ENCODE results near the gene LGR5. TPM values are rescaled to one million over a fixed set of nuclear protein-coding genes. Genes with fewer than 3 reads are reported as not detected.

The LGR5 gene
- total and polyA plus RNA-seq, 2 of the 8 experiments (the other 6 are each of a cell fraction or from before 2014, with no cell fraction given), result 0.08 to 0.19 TPM

GRCh38 chr12:71417181-71417580 lies 22.4 kb upstream of the LGR5 start:
- Histone ChIP-seq H3K27ac (ENCODE audit: low read depth, low read length) (no peak overlapping the region), H3K79me1 (ENCODE audit: low read depth, low read length) (no peaks in the 10 kb centered on the region), H3K56ac (replicated peaks; ENCODE audit: insufficient read length, low read depth, low read length) (no peak overlapping the region), H3K4me3 (ENCODE audit: extremely low read depth in 1 of 4, insufficient read depth in 2 of 4, low read depth in 3 of 4, low read length in 4 of 4) (no peak overlapping the region), H2BK12ac (ENCODE audit: low read depth, low read length) (no peak overlapping the region), H4K20me1 (replicated peaks in 1 of 2; ENCODE audit: control insufficient read depth in 1 of 2, insufficient read depth in 2 of 2, low read length in 2 of 2) (no peaks in the 10 kb centered on the region), H3K18ac (ENCODE audit: extremely low read depth, low read length) (no peak overlapping the region), H3K14ac (ENCODE audit: insufficient read length) (no peak overlapping the region), H3K4ac (replicated peaks; ENCODE audit: insufficient read length, low read depth, low read length) (no peak overlapping the region), H3K9ac (replicated peaks in 1 of 4; ENCODE audit: extremely low read depth in 1 of 4, low read depth in 3 of 4, low read length in 3 of 4) (no peak overlapping the region), H3K23me2 (ENCODE audit: low read depth, low read length) (no peaks in the 10 kb centered on the region; the same call in 1 of the 2 replicates), H2BK120ac (replicated peaks; ENCODE audit: low read depth, low read length) (no peak overlapping the region), H3K4me1 (replicated peaks in 1 of 4; ENCODE audit: control insufficient read depth in 3 of 4, insufficient read depth in 4 of 4, low read length in 3 of 4) (no peaks in the 10 kb centered on the region), H3K23ac (ENCODE audit: insufficient read length) (no peak overlapping the region), H3K4me2 (ENCODE audit: insufficient read depth in 1 of 2, low read depth in 2 of 2, low read length in 2 of 2) (no peak overlapping the region), H4K91ac (replicated peaks; ENCODE audit: insufficient read length, low read length) (no peak overlapping the region), H2BK5ac (ENCODE audit: low read depth, low read length) (no peak overlapping the region), H3K9me3 (ENCODE audit: insufficient read depth in 2 of 2, low read depth in 1 of 2, low read length in 1 of 2) (no peaks in the 10 kb centered on the region), H3K27me3 (replicated peaks in 1 of 4; ENCODE audit: control insufficient read depth in 3 of 4, extremely low read depth in 1 of 4, insufficient read depth in 3 of 4, low read length in 3 of 4) (no peaks in the 10 kb centered on the region), H4K5ac (ENCODE audit: insufficient read length, low read depth, low read length) (no peak overlapping the region), H3K36me3 (ENCODE audit: control insufficient read depth in 2 of 4, insufficient read depth in 4 of 4, low read length in 3 of 4) (no peaks in the 10 kb centered on the region), H2AFZ (ENCODE audit: low read length) (no peak overlapping the region), H3K79me2 (ENCODE audit: control insufficient read depth in 1 of 2, insufficient read depth in 2 of 2, low read length in 2 of 2) (no peaks in the 10 kb centered on the region), H2BK15ac (ENCODE audit: low read length) (no peak overlapping the region), H4K8ac (ENCODE audit: extremely low read depth, insufficient read depth, low read length) (no peak overlapping the region), H2BK20ac (ENCODE audit: low read length) (no peak overlapping the region), H2AK5ac (ENCODE audit: low read depth, low read length) (no peak overlapping the region)
- DNase-seq (ENCODE audit: low read depth in 1 of 2, low spot score in 2 of 2), result no peak
- no peak for FAIRE-seq
- TF ChIP-seq POLR2A (IDR thresholded peaks at IDR 0.05; ENCODE audit: control extremely low read depth in 1 of 2, low read depth in 2 of 2, low read length in 2 of 2), result no peak
- TF ChIP-seq RBBP5 (IDR thresholded peaks at IDR 0.05; ENCODE audit: borderline replicate concordance, low read depth, low read length), result no peak
- no peak for TF ChIP-seq TBP (IDR thresholded peaks at IDR 0.05; ENCODE audit: low read depth, low read length)
- no peak for TF ChIP-seq NRF1 (IDR thresholded peaks at IDR 0.05; ENCODE audit: low read depth, low read length)
- TF ChIP-seq TAF1 (IDR thresholded peaks at IDR 0.05; ENCODE audit: low read depth, low read length), result no peak
- no peak for TF ChIP-seq HDAC2 (IDR thresholded peaks at IDR 0.05; ENCODE audit: borderline replicate concordance in 1 of 2, low read depth in 2 of 2, low read length in 2 of 2)
- ChIA-PET POLR2A (ENCODE audit: partially characterized antibody) (no interaction called here), CTCF (ENCODE audit: partially characterized antibody) (interaction anchor here (2.0 to 3.7 kb wide), 4 partner anchors 14 to 178 kb away, joined by 4 to 28 read pairs (median 12); no protein-coding TSS in a partner anchor)
- 88% methylated on average over 3 of the region's 3 CpGs; no CpG with 5 or more reads in 1 of the 2 experiments for WGBS, 2 experiments (ENCODE audit: extremely low coverage in 1 of 2, insufficient coverage in 1 of 2, insufficient read length in 1 of 2, insufficient replicate concordance in 2 of 2, low coverage in 1 of 2, low lambda C conversion rate in 2 of 2, missing lambda C conversion rate in 1 of 2)
